Endothelial cell of umbilical vein (primary cell): ENCODE data around the gene RIPOR3. TPM values are rescaled to one million over a fixed set of nuclear protein-coding genes. Genes with fewer than 3 reads are reported as not detected.

Experiments used
- BruUV-seq: library from RNA; stranded (reverse); fragments of 400-500 nt; replicated peaks from 2 replicates; lab custom pipeline; 2021; lab: Mats Ljungman, UMichigan
- CTCF ChIA-PET: fragments of 300-600, 350-600 bp; sonication (Branson Sonifier 250); formaldehyde crosslinking; loops from one replicate; lab custom pipeline; 2021; ENCODE audit warnings: antibody characterized with exemption, inconsistent platforms; lab: Charles Lee
- POLR2A ChIA-PET: fragments of 300-600, 350-600 bp; sonication (Branson Sonifier 250); formaldehyde crosslinking; loops from one replicate; lab custom pipeline; 2021; ENCODE audit warnings: antibody characterized with exemption, inconsistent platforms; lab: Charles Lee
- DNase-seq: peaks from one replicate; pipeline ENCODE4 v3.0.0-alpha.2; 2011; ENCODE audit warnings: low read depth, low spot score
- FAIRE-seq: peaks from 2 replicates; lab custom pipeline; 2011; peaks lifted over from hg19 to GRCh38; lab: Jason Lieb, UNC
- H2AFZ ChIP-seq: 2 replicates; pipeline ENCODE4 v1.6.0; 2012; ENCODE audit warnings: low read depth, low read length, control low read depth, inconsistent platforms
- H3K27ac ChIP-seq: 2 replicates; pipeline ENCODE4 v1.5.1; 2011; ENCODE audit warnings: low read depth, mild to moderate bottlenecking, control low read depth, low read length, moderate library complexity; ENCODE audit not compliant: insufficient read depth
- H3K27me3 ChIP-seq, 2 experiments: 2 replicates each; pipeline versions ENCODE4 v1.6.0 to v1.6.1; 2011; ENCODE audit warnings: low read length in 2 of 2, mixed read lengths in 1 of 2; ENCODE audit not compliant: control insufficient read depth in 2 of 2, insufficient read depth in 2 of 2
- H3K36me3 ChIP-seq, 2 experiments: 2 replicates in 1 of 2; 3 replicates in 1 of 2; pipeline ENCODE4 v1.5.1; 2011; ENCODE audit warnings: low read length in 2 of 2, mild to moderate bottlenecking in 1 of 2, moderate library complexity in 1 of 2; ENCODE audit not compliant: control insufficient read depth in 2 of 2, insufficient read depth in 2 of 2; ENCODE audit errors: extremely low read depth in 1 of 2
- H3K4me1 ChIP-seq: 3 replicates; pipeline ENCODE4 v1.5.1; 2011; ENCODE audit warnings: mild to moderate bottlenecking, low read length; ENCODE audit not compliant: control insufficient read depth, insufficient read depth; ENCODE audit errors: extremely low read depth
- H3K4me2 ChIP-seq: 2 replicates; pipeline ENCODE4 v1.6.1; 2011; ENCODE audit warnings: low read length, control low read depth, mixed read lengths; ENCODE audit not compliant: insufficient read depth
- H3K4me3 ChIP-seq, 3 experiments: fragments of 200-600 bp in 1 of 3; sonication (generic), shearing (Covaris generic) in 1 of 3; replicated peaks in 1 of 3; 2 replicates each; pipeline ENCODE4 v1.5.1; 2011 to 2016; ENCODE audit warnings: control low read depth in 3 of 3, low read length in 3 of 3, mild to moderate bottlenecking in 2 of 3, inconsistent platforms in 1 of 3, low read depth in 1 of 3, moderate library complexity in 1 of 3; ENCODE audit not compliant: insufficient read depth in 1 of 3
- H3K79me2 ChIP-seq: 2 replicates; pipeline ENCODE4 v1.6.0; 2012; ENCODE audit warnings: low read length, inconsistent platforms; ENCODE audit not compliant: control insufficient read depth, insufficient read depth
- H3K9ac ChIP-seq: replicated peaks from 2 replicates; pipeline ENCODE3; 2011; ENCODE audit warnings: low read length, control low read depth; ENCODE audit not compliant: insufficient read depth; ENCODE audit errors: extremely low read depth
- H3K9me1 ChIP-seq: replicated peaks from 3 replicates; pipeline ENCODE4 v1.6.0; 2011; ENCODE audit warnings: mild to moderate bottlenecking, low read length; ENCODE audit not compliant: control insufficient read depth, insufficient read depth; ENCODE audit errors: extremely low read depth
- H3K9me3 ChIP-seq: replicated peaks from 2 replicates; pipeline ENCODE4 v1.5.1; 2012; ENCODE audit warnings: low read length, inconsistent platforms; ENCODE audit not compliant: control insufficient read depth, insufficient read depth
- H4K20me1 ChIP-seq: replicated peaks from 2 replicates; pipeline ENCODE3; 2011; ENCODE audit warnings: mild to moderate bottlenecking, low read length; ENCODE audit not compliant: control insufficient read depth, insufficient read depth; ENCODE audit errors: extremely low read depth
- EZH2 ChIP-seq: IDR thresholded peaks from 2 replicates; pipeline ENCODE4 v1.6.1; 2012; ENCODE audit warnings: borderline replicate concordance, low read depth, mild to moderate bottlenecking, moderate library complexity, low read length, inconsistent platforms; ENCODE audit not compliant: severe bottlenecking
- FOS ChIP-seq: IDR thresholded peaks from 2 replicates; pipeline ENCODE4 v1.6.1; 2011; ENCODE audit warnings: mild to moderate bottlenecking, low read length, moderate library complexity, borderline replicate concordance; ENCODE audit not compliant: insufficient read depth
- GATA2 ChIP-seq: IDR thresholded peaks from 2 replicates; pipeline ENCODE4 v1.7.0; 2011; ENCODE audit warnings: low read depth, mild to moderate bottlenecking, moderate library complexity, mixed read lengths, low read length; ENCODE audit not compliant: insufficient read length, insufficient read depth
- JUN ChIP-seq: IDR thresholded peaks from 2 replicates; pipeline ENCODE4 v1.6.1; 2011; ENCODE audit warnings: borderline replicate concordance, low read depth; ENCODE audit not compliant: insufficient read length, insufficient read depth
- MYC ChIP-seq: IDR thresholded peaks from one replicate; pipeline ENCODE4 v1.6.1; 2011; ENCODE audit warnings: mild to moderate bottlenecking, low read depth, low read length
- POLR2A ChIP-seq: IDR thresholded peaks from 2 replicates; pipeline ENCODE4 v1.6.1; 2012; ENCODE audit warnings: low read depth, mild to moderate bottlenecking, control low read depth, low read length
- POLR2AphosphoS5 ChIP-seq: IDR thresholded peaks from 2 replicates; pipeline ENCODE4 v1.6.1; 2012; ENCODE audit warnings: low read depth, mild to moderate bottlenecking, control low read depth, low read length, moderate library complexity; ENCODE audit not compliant: insufficient read depth
- dilution Hi-C: fragments of 300-500 bp; cut with MboI; formaldehyde crosslinking; loops from one replicate; pipeline ENCODE4 v1.15.0; 2019; ENCODE audit warnings: low sequenced_read_pairs; ENCODE audit not compliant: extremely low pct_ligation_motif_present
- intact Hi-C: fragments of 100-400 bp; cut with micrococcal nuclease; formaldehyde crosslinking; loops from one replicate; pipeline ENCODE4 v1.10.0; 2022
- polyA plus RNA-seq, 4 experiments: library from polyadenylated mRNA; depleted of rRNA in 3 of 4; stranded (reverse) in 3 of 4; unstranded in 1 of 4; fragments of >200 nt; gene quantifications; 2 replicates each; pipeline versions ENCODE4 v1.2.1 to v1.2.3, GENCODE V29; 2011 to 2012; ENCODE audit warnings: missing spikeins in 1 of 4
- total RNA-seq: library from RNA; stranded (reverse); gene quantifications from 2 replicates; pipeline ENCODE4 v1.2.3, GENCODE V29; 2021
- TF ChIP-seq, protein P1 (sequence below), 2 donors: IDR thresholded peaks; 1 replicate in 1 of 2; 2 replicates in 1 of 2; pipeline ENCODE4 v1.5.1; 2011; ENCODE audit warnings: low read length in 2 of 2, mild to moderate bottlenecking in 2 of 2, moderate library complexity in 2 of 2, control low read depth in 1 of 2, inconsistent platforms in 1 of 2, low read depth in 1 of 2; ENCODE audit not compliant: insufficient read depth in 1 of 2; ENCODE audit errors: extremely low read depth in 1 of 2
- TF ChIP-seq, protein P2 (sequence below): IDR thresholded peaks from 2 replicates; pipeline ENCODE4 v1.6.1; 2011; ENCODE audit not compliant: insufficient read depth, insufficient read length

The RIPOR3 gene
- total and polyA plus RNA-seq, 2 donors (not counting 3 experiments of a cell fraction or from before 2014, with no cell fraction given): not detected

DNA sequence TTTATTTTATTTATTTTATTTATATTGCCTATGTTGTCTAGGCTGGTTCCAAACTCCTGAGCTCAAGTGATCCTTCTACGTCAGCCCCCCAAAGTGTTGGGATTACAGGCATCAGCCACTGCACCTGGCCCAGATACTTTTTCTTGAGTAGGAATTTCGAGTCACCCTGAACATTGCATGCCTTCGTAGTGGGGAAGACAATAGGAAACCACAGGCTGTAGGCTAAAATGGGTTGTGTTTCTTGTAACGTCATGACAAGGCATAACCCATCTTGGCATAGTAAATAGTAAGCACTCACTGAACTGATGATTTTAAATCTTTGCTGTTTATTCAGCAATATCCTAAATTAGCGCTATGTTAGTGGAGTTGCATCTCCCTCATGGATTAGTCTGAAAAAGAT, 146.2 kb downstream of the RIPOR3 start:
- no peak overlapping the region for H2AFZ ChIP-seq
- TF ChIP-seq POLR2AphosphoS5 (no peak), FOS (no peak), GATA2 (no peak), JUN (no peak), MYC (no peak), POLR2A (no peak), EZH2 (no peak)
- TF ChIP-seq, protein P1, sequence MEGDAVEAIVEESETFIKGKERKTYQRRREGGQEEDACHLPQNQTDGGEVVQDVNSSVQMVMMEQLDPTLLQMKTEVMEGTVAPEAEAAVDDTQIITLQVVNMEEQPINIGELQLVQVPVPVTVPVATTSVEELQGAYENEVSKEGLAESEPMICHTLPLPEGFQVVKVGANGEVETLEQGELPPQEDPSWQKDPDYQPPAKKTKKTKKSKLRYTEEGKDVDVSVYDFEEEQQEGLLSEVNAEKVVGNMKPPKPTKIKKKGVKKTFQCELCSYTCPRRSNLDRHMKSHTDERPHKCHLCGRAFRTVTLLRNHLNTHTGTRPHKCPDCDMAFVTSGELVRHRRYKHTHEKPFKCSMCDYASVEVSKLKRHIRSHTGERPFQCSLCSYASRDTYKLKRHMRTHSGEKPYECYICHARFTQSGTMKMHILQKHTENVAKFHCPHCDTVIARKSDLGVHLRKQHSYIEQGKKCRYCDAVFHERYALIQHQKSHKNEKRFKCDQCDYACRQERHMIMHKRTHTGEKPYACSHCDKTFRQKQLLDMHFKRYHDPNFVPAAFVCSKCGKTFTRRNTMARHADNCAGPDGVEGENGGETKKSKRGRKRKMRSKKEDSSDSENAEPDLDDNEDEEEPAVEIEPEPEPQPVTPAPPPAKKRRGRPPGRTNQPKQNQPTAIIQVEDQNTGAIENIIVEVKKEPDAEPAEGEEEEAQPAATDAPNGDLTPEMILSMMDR (IDR thresholded peaks at IDR 0.05; ENCODE audit: extremely low read depth in 1 of 2, insufficient read depth in 1 of 2, low read depth in 1 of 2, low read length in 2 of 2): no peak
- TF ChIP-seq, protein P2, sequence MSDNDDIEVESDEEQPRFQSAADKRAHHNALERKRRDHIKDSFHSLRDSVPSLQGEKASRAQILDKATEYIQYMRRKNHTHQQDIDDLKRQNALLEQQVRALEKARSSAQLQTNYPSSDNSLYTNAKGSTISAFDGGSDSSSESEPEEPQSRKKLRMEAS: no peak
- POLR2A ChIA-PET: no interaction called here
- no peak overlapping the region for H3K27ac ChIP-seq
- FAIRE-seq: no peak
- H3K9me1 ChIP-seq: no peaks in the 10 kb centered on the region
- CTCF ChIA-PET: interaction anchor here (12.9 kb wide), 1 partner anchor 13 kb away, joined by 99 read pairs; no protein-coding TSS in a partner anchor
- dilution Hi-C loops (no loop called here), intact Hi-C loops (no loop called here)
- peaks cover 81% of the 10 kb centered on the region for H3K79me2 ChIP-seq
- H3K9me3 ChIP-seq: no peaks in the 10 kb centered on the region
- BruUV-seq: no TSS peak
- no peak overlapping the region for H3K9ac ChIP-seq
- no peak overlapping the region for H3K4me2 ChIP-seq
- peaks cover 38% of the 10 kb centered on the region for H3K4me1 ChIP-seq
- peaks cover 2 to 4% of the 10 kb centered on the region in 2 experiments for H3K36me3 ChIP-seq
- H3K27me3 ChIP-seq: no peaks in the 10 kb centered on the region
- no peak for DNase-seq
- no peaks in the 10 kb centered on the region for H4K20me1 ChIP-seq
- H3K4me3 ChIP-seq: no peak overlapping the region
